H9 (cell line): ENCODE results near the gene ACOT8. TPM values are rescaled to one million over a fixed set of nuclear protein-coding genes. Genes with fewer than 3 reads are reported as not detected.

Experiments used
- DNase-seq: peaks from one replicate; pipeline ENCODE4 v3.0.0-alpha.2; 2017
- H2AFZ ChIP-seq: one replicate; pipeline ENCODE4 v1.6.1; 2013; ENCODE audit warnings: mild to moderate bottlenecking, low read length, control low read depth, moderate library complexity
- H2AK5ac ChIP-seq: 2 replicates; pipeline ENCODE4 v1.6.1; 2013; ENCODE audit warnings: low read length, control low read depth, mixed read lengths; ENCODE audit not compliant: insufficient read length
- H2BK120ac ChIP-seq: one replicate; pipeline ENCODE4 v1.6.1; 2013; ENCODE audit warnings: low read depth, mild to moderate bottlenecking, low read length, control low read depth, inconsistent platforms; ENCODE audit not compliant: poor library complexity, severe bottlenecking
- H2BK12ac ChIP-seq: 2 replicates; pipeline ENCODE4 v1.6.1; 2013; ENCODE audit warnings: low read length, control low read depth, mixed read lengths, low read depth; ENCODE audit not compliant: insufficient read length
- H2BK15ac ChIP-seq: 2 replicates; pipeline ENCODE4 v1.6.1; 2013; ENCODE audit warnings: low read depth, low read length, control low read depth
- H2BK20ac ChIP-seq: one replicate; pipeline ENCODE4 v1.6.1; 2013; ENCODE audit warnings: low read depth, mild to moderate bottlenecking, low read length, control low read depth, inconsistent platforms; ENCODE audit not compliant: poor library complexity, severe bottlenecking
- H2BK5ac ChIP-seq: 2 replicates; pipeline ENCODE4 v1.6.1; 2013; ENCODE audit warnings: low read length, control low read depth, mixed read lengths; ENCODE audit not compliant: insufficient read length
- H3K14ac ChIP-seq: 2 replicates; pipeline ENCODE4 v1.6.1; 2013; ENCODE audit warnings: low read length, control low read depth; ENCODE audit not compliant: insufficient read depth
- H3K18ac ChIP-seq: 2 replicates; pipeline ENCODE4 v1.6.1; 2013; ENCODE audit warnings: low read depth, mild to moderate bottlenecking, mixed read lengths, low read length, control low read depth; ENCODE audit not compliant: insufficient read length
- H3K23ac ChIP-seq: 2 replicates; pipeline ENCODE4 v1.6.1; 2013; ENCODE audit warnings: low read length, control low read depth, mixed read lengths, low read depth; ENCODE audit not compliant: insufficient read length
- H3K23me2 ChIP-seq: 2 replicates; pipeline ENCODE4 v1.6.1; 2013; ENCODE audit warnings: low read depth, mild to moderate bottlenecking, mixed read lengths, low read length, control low read depth; ENCODE audit not compliant: insufficient read length, poor library complexity, severe bottlenecking
- H3K27ac ChIP-seq: 2 replicates; pipeline ENCODE4 v1.5.1; 2013; ENCODE audit warnings: low read length, control low read depth, mixed read lengths, low read depth; ENCODE audit not compliant: insufficient read length
- H3K27me3 ChIP-seq: 2 replicates; pipeline ENCODE4 v1.6.1; 2013; ENCODE audit warnings: low read length, control low read depth, inconsistent platforms; ENCODE audit not compliant: insufficient read depth
- H3K4ac ChIP-seq: 2 replicates; pipeline ENCODE4 v1.6.1; 2013; ENCODE audit warnings: low read depth, mild to moderate bottlenecking, control low read depth, inconsistent platforms, low read length, moderate library complexity
- H3K4me1 ChIP-seq: 2 replicates; pipeline ENCODE4 v1.6.1; 2013; ENCODE audit warnings: low read length, control low read depth, inconsistent platforms; ENCODE audit not compliant: insufficient read depth
- H3K4me2 ChIP-seq: 2 replicates; pipeline ENCODE4 v1.6.1; 2013; ENCODE audit warnings: low read length, control low read depth, mixed read lengths; ENCODE audit not compliant: insufficient read length, insufficient read depth
- H3K56ac ChIP-seq: 2 replicates; pipeline ENCODE4 v1.6.1; 2013; ENCODE audit warnings: low read depth, mild to moderate bottlenecking, mixed read lengths, low read length, control low read depth; ENCODE audit not compliant: insufficient read length
- H3K79me1 ChIP-seq: 2 replicates; pipeline ENCODE4 v1.6.1; 2013; ENCODE audit warnings: low read depth, mild to moderate bottlenecking, moderate library complexity, low read length, control low read depth, inconsistent platforms; ENCODE audit not compliant: insufficient read depth, poor library complexity, severe bottlenecking
- H3K79me2 ChIP-seq: 2 replicates; pipeline ENCODE4 v1.6.1; 2013; ENCODE audit warnings: low read length, control low read depth, inconsistent platforms; ENCODE audit not compliant: insufficient read depth
- H3K9ac ChIP-seq: 2 replicates; pipeline ENCODE4 v1.6.1; 2013; ENCODE audit warnings: low read length, control low read depth, mixed read lengths; ENCODE audit not compliant: insufficient read length; ENCODE audit errors: extremely low read depth
- H3K9me3 ChIP-seq: one replicate; pipeline ENCODE4 v1.6.1; 2013; ENCODE audit warnings: low read depth, low read length, inconsistent platforms; ENCODE audit not compliant: control insufficient read depth
- H3T11ph ChIP-seq: one replicate; pipeline ENCODE4 v1.6.1; 2013; ENCODE audit warnings: mild to moderate bottlenecking, low read length, control low read depth, inconsistent platforms
- H4K20me1 ChIP-seq: one replicate; pipeline ENCODE4 v1.6.1; 2013; ENCODE audit not compliant: control insufficient read depth, insufficient read length, insufficient read depth
- H4K5ac ChIP-seq: 2 replicates; pipeline ENCODE4 v1.6.1; 2013; ENCODE audit warnings: low read depth, mild to moderate bottlenecking, mixed read lengths, low read length, control low read depth; ENCODE audit not compliant: insufficient read length
- H4K8ac ChIP-seq: replicated peaks from 2 replicates; pipeline ENCODE4 v1.6.1; 2013; ENCODE audit warnings: low read length, control low read depth, mixed read lengths, low read depth; ENCODE audit not compliant: insufficient read length
- H4K91ac ChIP-seq: 2 replicates; pipeline ENCODE4 v1.6.1; 2013; ENCODE audit warnings: low read depth, mild to moderate bottlenecking, moderate library complexity, mixed read lengths, low read length, control low read depth; ENCODE audit not compliant: insufficient read length
- H3K27ac Mint-ChIP-seq, 3 experiments: 2 replicates in 2 of 3; 3 replicates in 1 of 3; pipeline ENCODE4 v1.8.0; 2020 to 2021; ENCODE audit warnings: mixed read lengths in 3 of 3, mild to moderate bottlenecking in 1 of 3, moderate library complexity in 1 of 3
- H3K27me3 Mint-ChIP-seq: 2 replicates; pipeline ENCODE4 v1.8.0; 2021; ENCODE audit warnings: low read depth, mild to moderate bottlenecking, moderate library complexity, mixed read lengths
- H3K36me3 Mint-ChIP-seq, 3 experiments: 2 replicates in 2 of 3; 3 replicates in 1 of 3; pipeline ENCODE4 v1.8.0; 2020 to 2021; ENCODE audit warnings: low read depth in 3 of 3, mixed read lengths in 3 of 3; ENCODE audit not compliant: insufficient read depth in 1 of 3
- H3K4me1 Mint-ChIP-seq, 2 experiments: 2 replicates each; pipeline ENCODE4 v1.8.0; 2020; ENCODE audit warnings: mixed read lengths in 2 of 2
- H3K4me3 Mint-ChIP-seq, 2 experiments: 2 replicates in 1 of 2; 3 replicates in 1 of 2; pipeline ENCODE4 v1.8.0; 2020 to 2021; ENCODE audit warnings: mild to moderate bottlenecking in 2 of 2, mixed read lengths in 2 of 2, moderate library complexity in 1 of 2
- H3K9me3 Mint-ChIP-seq, 2 experiments: 2 replicates in 1 of 2; 3 replicates in 1 of 2; pipeline ENCODE4 v1.8.0; 2020; ENCODE audit warnings: mild to moderate bottlenecking in 2 of 2, mixed read lengths in 2 of 2, moderate library complexity in 1 of 2
- WGBS: extraction: QIAGEN DNeasy Blood & Tissue Kit; methylation state at CpG from one replicate; pipeline ENCODE4 v1.1.7; 2013; ENCODE audit warnings: missing lambda C conversion rate, low lambda C conversion rate, mixed read lengths; ENCODE audit not compliant: insufficient read length; ENCODE audit errors: extremely low coverage; 5-methylcytosine and 5-hydroxymethylcytosine counted together
- total RNA-seq: library from RNA; stranded (reverse); gene quantifications from 2 replicates; pipeline ENCODE4 v1.2.1, GENCODE V29; 2021
- TF ChIP-seq, protein P1 (sequence below): fragments of 200-600 bp; sonication (generic); conservative IDR thresholded peaks from 3 replicates; pipeline ENCODE4 v1.8.0; 2021; ENCODE audit warnings: antibody characterized with exemption, mild to moderate bottlenecking

ACOT8 gene
- total RNA-seq, 1 experiment from 2014 or later, result 26.7 TPM

DNA sequence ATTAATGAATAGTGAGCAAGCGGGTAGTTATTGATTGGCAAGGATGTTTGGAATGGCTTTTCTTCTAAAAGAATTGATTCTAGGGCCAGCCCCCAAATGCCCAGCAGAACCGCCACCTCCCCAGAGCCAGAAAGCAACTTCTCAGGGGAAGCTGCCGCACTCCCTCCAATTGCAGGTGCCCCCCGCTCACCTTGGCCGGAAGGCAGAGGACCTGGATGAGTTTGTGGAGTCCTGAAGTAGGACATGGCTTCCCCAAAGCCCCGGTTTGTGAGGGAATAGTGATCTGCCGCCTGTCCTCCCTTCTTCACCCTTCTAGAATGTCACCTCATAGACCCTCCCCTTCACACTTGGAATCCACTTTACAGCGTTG, 30.1 kb upstream of the ACOT8 start, which contains the start of gene SPATA25:
Gene SPATA25 (minus strand): TSS at position 277 of the 370 bp plus-strand sequence. CDS start 32 bp downstream, at position 245.
- no peak within 1 kb of the TSS for H2AFZ ChIP-seq
- no peaks in the 10 kb centered on the region for H3K27me3 Mint-ChIP-seq
- no peaks in the 10 kb centered on the region for H3K79me2 ChIP-seq
- no peak within 1 kb of the TSS for H2BK12ac ChIP-seq
- no peak within 1 kb of the TSS for H4K8ac ChIP-seq
- no peak within 1 kb of the TSS for H3K4ac ChIP-seq
- peak within 1 kb of the TSS in 1 of 3 experiments; percentile 16; a peak in 1 of 7 replicates for H3K27ac Mint-ChIP-seq
- H3K4me1 Mint-ChIP-seq, result peaks cover 4 to 13% of the 10 kb centered on the region in 2 experiments; a peak in 3 of 4 replicates
- no peak within 1 kb of the TSS; a peak in 1 of 5 replicates for H3K4me3 Mint-ChIP-seq
- TF ChIP-seq, protein P1, sequence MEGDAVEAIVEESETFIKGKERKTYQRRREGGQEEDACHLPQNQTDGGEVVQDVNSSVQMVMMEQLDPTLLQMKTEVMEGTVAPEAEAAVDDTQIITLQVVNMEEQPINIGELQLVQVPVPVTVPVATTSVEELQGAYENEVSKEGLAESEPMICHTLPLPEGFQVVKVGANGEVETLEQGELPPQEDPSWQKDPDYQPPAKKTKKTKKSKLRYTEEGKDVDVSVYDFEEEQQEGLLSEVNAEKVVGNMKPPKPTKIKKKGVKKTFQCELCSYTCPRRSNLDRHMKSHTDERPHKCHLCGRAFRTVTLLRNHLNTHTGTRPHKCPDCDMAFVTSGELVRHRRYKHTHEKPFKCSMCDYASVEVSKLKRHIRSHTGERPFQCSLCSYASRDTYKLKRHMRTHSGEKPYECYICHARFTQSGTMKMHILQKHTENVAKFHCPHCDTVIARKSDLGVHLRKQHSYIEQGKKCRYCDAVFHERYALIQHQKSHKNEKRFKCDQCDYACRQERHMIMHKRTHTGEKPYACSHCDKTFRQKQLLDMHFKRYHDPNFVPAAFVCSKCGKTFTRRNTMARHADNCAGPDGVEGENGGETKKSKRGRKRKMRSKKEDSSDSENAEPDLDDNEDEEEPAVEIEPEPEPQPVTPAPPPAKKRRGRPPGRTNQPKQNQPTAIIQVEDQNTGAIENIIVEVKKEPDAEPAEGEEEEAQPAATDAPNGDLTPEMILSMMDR, result no peak
- no peaks in the 10 kb centered on the region for H3K79me1 ChIP-seq
- no peaks in the 10 kb centered on the region for H3K27me3 ChIP-seq
- no peak within 1 kb of the TSS for H3K23ac ChIP-seq
- 100% methylated on average over 1 of the region's 8 CpGs for WGBS
- H2BK5ac ChIP-seq, result no peak within 1 kb of the TSS
- H2AK5ac ChIP-seq, result no peak within 1 kb of the TSS
- no peak within 1 kb of the TSS for H4K91ac ChIP-seq
- no peaks in the 10 kb centered on the region for H3K9me3 ChIP-seq
- no peaks in the 10 kb centered on the region for H4K20me1 ChIP-seq
- no peak within 1 kb of the TSS for H2BK20ac ChIP-seq
- DNase-seq, result no peak
- H2BK15ac ChIP-seq, result no peak within 1 kb of the TSS
- H3T11ph ChIP-seq, result no peak within 1 kb of the TSS
- H3K4me1 ChIP-seq, result no peaks in the 10 kb centered on the region
- H3K56ac ChIP-seq, result no peak within 1 kb of the TSS
- H3K9me3 Mint-ChIP-seq, result no peaks in the 10 kb centered on the region; a peak in 1 of 5 replicates
- peaks cover 20 to 32% (median 24%) of the 10 kb centered on the region in 3 experiments for H3K36me3 Mint-ChIP-seq
- H3K14ac ChIP-seq, result no peak within 1 kb of the TSS
- H3K18ac ChIP-seq, result no peak within 1 kb of the TSS
- H3K23me2 ChIP-seq, result peaks cover 13% of the 10 kb centered on the region
- no peak within 1 kb of the TSS for H3K9ac ChIP-seq
- H3K27ac ChIP-seq, result no peak within 1 kb of the TSS
- no peak within 1 kb of the TSS for H3K4me2 ChIP-seq
- no peak within 1 kb of the TSS for H2BK120ac ChIP-seq
- no peak within 1 kb of the TSS for H4K5ac ChIP-seq
